Left colon (tissue), 2 donors: ENCODE data around the gene MROH2A. TPM values are rescaled to one million over a fixed set of nuclear protein-coding genes. Genes with fewer than 3 reads are reported as not detected.

ENCODE experiments used
- ATAC-seq: fragments of 200-7000 bp; cut with Tn5 transposase; one replicate; pipeline ENCODE4 v1.9.1; 2020; ENCODE audit warnings: mild to moderate bottlenecking, moderate library complexity
- DNase-seq, 2 donors: peaks; one replicate each; pipeline ENCODE4 v3.0.0-alpha.2; 2020
- intact Hi-C, 2 donors: fragments of 100-400 bp; cut with DNase I in 1 of 2; cut with micrococcal nuclease in 1 of 2; formaldehyde crosslinking; loops; one replicate each; pipeline versions ENCODE4 v1.11.2 to v1.14.0; 2022; cut with DNase I, micrococcal nuclease
- total RNA-seq, 2 donors: library from RNA; stranded (reverse); fragmentation: NEBNext Ultra II Directional; extraction: Animal tissue kit (Norgen Biotek cat#: 25700); gene quantifications; one replicate each; pipeline ENCODE4 v1.2.1, GENCODE V29; 2021
- donor health status: DM: no; HTN: no; CAD: no.
- donor health status: DM: yes; HTN: yes; CAD: no.

Gene MROH2A
- total RNA-seq, 2 donors from 2014 or later, result 0.24 TPM; not detected in 1

GRCh38 chr2:233761040-233761769, 16.9 kb upstream of the MROH2A start:
- intact Hi-C loops, result no loop called here
- ATAC-seq (no peak), DNase-seq (no peak)

GRCh38 chr2:233764264-233764663, 13.9 kb upstream of the MROH2A start:
- DNase-seq, result no peak
- ATAC-seq, result peak; percentile 85
- intact Hi-C loops, result no loop called here

- intact Hi-C loops, result no loop called here
- DNase-seq, result no peak
- no peak for ATAC-seq
Observed at GRCh38 chr2:233764761-233765160, 13.4 kb upstream of the MROH2A start.

- ATAC-seq (peak; percentile 59), DNase-seq (peak in 1 of 2 donors; percentile 18)
- intact Hi-C loops, result no loop called here
Observed at GRCh38 chr2:233766416-233766815, 11.7 kb upstream of the MROH2A start.

GRCh38 chr2:233768076-233768475, 10.1 kb upstream of the MROH2A start:
- DNase-seq (no peak), ATAC-seq (no peak)
- intact Hi-C loops, result no loop called here

- ATAC-seq (no peak), DNase-seq (no peak)
- intact Hi-C loops, result no loop called here
Observed at GRCh38 chr2:233769260-233769659, 8.9 kb upstream of the MROH2A start.

GRCh38 chr2:233772153-233772552, 6.0 kb upstream of the MROH2A start:
- intact Hi-C loops, result no loop called here
- no peak for ATAC-seq
- DNase-seq, result no peak

GRCh38 chr2:233772583-233772982, 5.5 kb upstream of the MROH2A start:
- ATAC-seq, result no peak
- intact Hi-C loops, result no loop called here
- DNase-seq, result no peak

- no peak for DNase-seq
- no peak for ATAC-seq
- intact Hi-C loops, result no loop called here
Observed at GRCh38 chr2:233773854-233774253, 4.3 kb upstream of the MROH2A start.

GRCh38 chr2:233775414-233775813, 2.7 kb upstream of the MROH2A start:
- DNase-seq, result no peak
- intact Hi-C loops, result no loop called here
- ATAC-seq, result no peak

- DNase-seq (no peak), ATAC-seq (no peak)
- intact Hi-C loops, result no loop called here
Observed at GRCh38 chr2:233779722-233780121, 1.6 kb downstream of the MROH2A start.

GRCh38 chr2:233780771-233781170, 2.6 kb downstream of the MROH2A start:
- ATAC-seq, result no peak
- no peak for DNase-seq
- intact Hi-C loops, result no loop called here

- ATAC-seq, result no peak
- intact Hi-C loops, result no loop called here
- no peak for DNase-seq
Observed at GRCh38 chr2:233789554-233789953, 11.4 kb downstream of the MROH2A start.

GRCh38 chr2:233791151-233791882, 13.2 kb downstream of the MROH2A start:
- DNase-seq, result no peak
- intact Hi-C loops, result no loop called here
- no peak for ATAC-seq

- ATAC-seq (no peak), DNase-seq (no peak)
- intact Hi-C loops, result no loop called here
Observed at GRCh38 chr2:233791883-233792329, 13.8 kb downstream of the MROH2A start.

- no peak for DNase-seq
- no peak for ATAC-seq
- intact Hi-C loops, result no loop called here
Observed at GRCh38 chr2:233792720-233793119, 14.6 kb downstream of the MROH2A start.

- intact Hi-C loops, result no loop called here
Observed at GRCh38 chr2:233793465-233794127, 15.5 kb downstream of the MROH2A start.

GRCh38 chr2:233794128-233794658, 16.1 kb downstream of the MROH2A start:
- no peak for DNase-seq
- intact Hi-C loops, result no loop called here

More at GRCh38 chr2:233793465-233794127, 15.5 kb downstream of the MROH2A start:
- DNase-seq (no peak), ATAC-seq (no peak)

GRCh38 chr2:233795735-233796171, 17.6 kb downstream of the MROH2A start:
- DNase-seq, result no peak
- intact Hi-C loops, result no loop called here

More at GRCh38 chr2:233794128-233794658, 16.1 kb downstream of the MROH2A start:
- ATAC-seq, result no peak

More at GRCh38 chr2:233795735-233796171, 17.6 kb downstream of the MROH2A start:
- no peak for ATAC-seq
